H9 (cell line): ENCODE data around the gene CALN1. TPM values are rescaled to one million over a fixed set of nuclear protein-coding genes. Genes with fewer than 3 reads are reported as not detected.

ENCODE experiments used
- DNase-seq: peaks from one replicate; pipeline ENCODE4 v3.0.0-alpha.2; 2017
- H2AFZ ChIP-seq: one replicate; pipeline ENCODE4 v1.6.1; 2013; ENCODE audit warnings: mild to moderate bottlenecking, low read length, control low read depth, moderate library complexity
- H2AK5ac ChIP-seq: 2 replicates; pipeline ENCODE4 v1.6.1; 2013; ENCODE audit warnings: low read length, control low read depth, mixed read lengths; ENCODE audit not compliant: insufficient read length
- H2BK120ac ChIP-seq: one replicate; pipeline ENCODE4 v1.6.1; 2013; ENCODE audit warnings: low read depth, mild to moderate bottlenecking, low read length, control low read depth, inconsistent platforms; ENCODE audit not compliant: poor library complexity, severe bottlenecking
- H2BK12ac ChIP-seq: 2 replicates; pipeline ENCODE4 v1.6.1; 2013; ENCODE audit warnings: low read length, control low read depth, mixed read lengths, low read depth; ENCODE audit not compliant: insufficient read length
- H2BK15ac ChIP-seq: 2 replicates; pipeline ENCODE4 v1.6.1; 2013; ENCODE audit warnings: low read depth, low read length, control low read depth
- H2BK20ac ChIP-seq: one replicate; pipeline ENCODE4 v1.6.1; 2013; ENCODE audit warnings: low read depth, mild to moderate bottlenecking, low read length, control low read depth, inconsistent platforms; ENCODE audit not compliant: poor library complexity, severe bottlenecking
- H2BK5ac ChIP-seq: 2 replicates; pipeline ENCODE4 v1.6.1; 2013; ENCODE audit warnings: low read length, control low read depth, mixed read lengths; ENCODE audit not compliant: insufficient read length
- H3K14ac ChIP-seq: 2 replicates; pipeline ENCODE4 v1.6.1; 2013; ENCODE audit warnings: low read length, control low read depth; ENCODE audit not compliant: insufficient read depth
- H3K18ac ChIP-seq: 2 replicates; pipeline ENCODE4 v1.6.1; 2013; ENCODE audit warnings: low read depth, mild to moderate bottlenecking, mixed read lengths, low read length, control low read depth; ENCODE audit not compliant: insufficient read length
- H3K23ac ChIP-seq: 2 replicates; pipeline ENCODE4 v1.6.1; 2013; ENCODE audit warnings: low read length, control low read depth, mixed read lengths, low read depth; ENCODE audit not compliant: insufficient read length
- H3K23me2 ChIP-seq: 2 replicates; pipeline ENCODE4 v1.6.1; 2013; ENCODE audit warnings: low read depth, mild to moderate bottlenecking, mixed read lengths, low read length, control low read depth; ENCODE audit not compliant: insufficient read length, poor library complexity, severe bottlenecking
- H3K27ac ChIP-seq: 2 replicates; pipeline ENCODE4 v1.5.1; 2013; ENCODE audit warnings: low read length, control low read depth, mixed read lengths, low read depth; ENCODE audit not compliant: insufficient read length
- H3K27me3 ChIP-seq: 2 replicates; pipeline ENCODE4 v1.6.1; 2013; ENCODE audit warnings: low read length, control low read depth, inconsistent platforms; ENCODE audit not compliant: insufficient read depth
- H3K4ac ChIP-seq: 2 replicates; pipeline ENCODE4 v1.6.1; 2013; ENCODE audit warnings: low read depth, mild to moderate bottlenecking, control low read depth, inconsistent platforms, low read length, moderate library complexity
- H3K4me1 ChIP-seq: 2 replicates; pipeline ENCODE4 v1.6.1; 2013; ENCODE audit warnings: low read length, control low read depth, inconsistent platforms; ENCODE audit not compliant: insufficient read depth
- H3K4me2 ChIP-seq: 2 replicates; pipeline ENCODE4 v1.6.1; 2013; ENCODE audit warnings: low read length, control low read depth, mixed read lengths; ENCODE audit not compliant: insufficient read length, insufficient read depth
- H3K56ac ChIP-seq: 2 replicates; pipeline ENCODE4 v1.6.1; 2013; ENCODE audit warnings: low read depth, mild to moderate bottlenecking, mixed read lengths, low read length, control low read depth; ENCODE audit not compliant: insufficient read length
- H3K79me1 ChIP-seq: 2 replicates; pipeline ENCODE4 v1.6.1; 2013; ENCODE audit warnings: low read depth, mild to moderate bottlenecking, moderate library complexity, low read length, control low read depth, inconsistent platforms; ENCODE audit not compliant: insufficient read depth, poor library complexity, severe bottlenecking
- H3K79me2 ChIP-seq: 2 replicates; pipeline ENCODE4 v1.6.1; 2013; ENCODE audit warnings: low read length, control low read depth, inconsistent platforms; ENCODE audit not compliant: insufficient read depth
- H3K9ac ChIP-seq: 2 replicates; pipeline ENCODE4 v1.6.1; 2013; ENCODE audit warnings: low read length, control low read depth, mixed read lengths; ENCODE audit not compliant: insufficient read length; ENCODE audit errors: extremely low read depth
- H3K9me3 ChIP-seq: one replicate; pipeline ENCODE4 v1.6.1; 2013; ENCODE audit warnings: low read depth, low read length, inconsistent platforms; ENCODE audit not compliant: control insufficient read depth
- H3T11ph ChIP-seq: one replicate; pipeline ENCODE4 v1.6.1; 2013; ENCODE audit warnings: mild to moderate bottlenecking, low read length, control low read depth, inconsistent platforms
- H4K20me1 ChIP-seq: one replicate; pipeline ENCODE4 v1.6.1; 2013; ENCODE audit not compliant: control insufficient read depth, insufficient read length, insufficient read depth
- H4K5ac ChIP-seq: 2 replicates; pipeline ENCODE4 v1.6.1; 2013; ENCODE audit warnings: low read depth, mild to moderate bottlenecking, mixed read lengths, low read length, control low read depth; ENCODE audit not compliant: insufficient read length
- H4K8ac ChIP-seq: replicated peaks from 2 replicates; pipeline ENCODE4 v1.6.1; 2013; ENCODE audit warnings: low read length, control low read depth, mixed read lengths, low read depth; ENCODE audit not compliant: insufficient read length
- H4K91ac ChIP-seq: 2 replicates; pipeline ENCODE4 v1.6.1; 2013; ENCODE audit warnings: low read depth, mild to moderate bottlenecking, moderate library complexity, mixed read lengths, low read length, control low read depth; ENCODE audit not compliant: insufficient read length
- H3K27ac Mint-ChIP-seq, 3 experiments: 2 replicates in 2 of 3; 3 replicates in 1 of 3; pipeline ENCODE4 v1.8.0; 2020 to 2021; ENCODE audit warnings: mixed read lengths in 3 of 3, mild to moderate bottlenecking in 1 of 3, moderate library complexity in 1 of 3
- H3K27me3 Mint-ChIP-seq: 2 replicates; pipeline ENCODE4 v1.8.0; 2021; ENCODE audit warnings: low read depth, mild to moderate bottlenecking, moderate library complexity, mixed read lengths
- H3K36me3 Mint-ChIP-seq, 3 experiments: 2 replicates in 2 of 3; 3 replicates in 1 of 3; pipeline ENCODE4 v1.8.0; 2020 to 2021; ENCODE audit warnings: low read depth in 3 of 3, mixed read lengths in 3 of 3; ENCODE audit not compliant: insufficient read depth in 1 of 3
- H3K4me1 Mint-ChIP-seq, 2 experiments: 2 replicates each; pipeline ENCODE4 v1.8.0; 2020; ENCODE audit warnings: mixed read lengths in 2 of 2
- H3K4me3 Mint-ChIP-seq, 2 experiments: 2 replicates in 1 of 2; 3 replicates in 1 of 2; pipeline ENCODE4 v1.8.0; 2020 to 2021; ENCODE audit warnings: mild to moderate bottlenecking in 2 of 2, mixed read lengths in 2 of 2, moderate library complexity in 1 of 2
- H3K9me3 Mint-ChIP-seq, 2 experiments: 2 replicates in 1 of 2; 3 replicates in 1 of 2; pipeline ENCODE4 v1.8.0; 2020; ENCODE audit warnings: mild to moderate bottlenecking in 2 of 2, mixed read lengths in 2 of 2, moderate library complexity in 1 of 2
- WGBS: extraction: QIAGEN DNeasy Blood & Tissue Kit; methylation state at CpG from one replicate; pipeline ENCODE4 v1.1.7; 2013; ENCODE audit warnings: missing lambda C conversion rate, low lambda C conversion rate, mixed read lengths; ENCODE audit not compliant: insufficient read length; ENCODE audit errors: extremely low coverage; 5-methylcytosine and 5-hydroxymethylcytosine counted together
- total RNA-seq: library from RNA; stranded (reverse); gene quantifications from 2 replicates; pipeline ENCODE4 v1.2.1, GENCODE V29; 2021
- TF ChIP-seq, protein P1 (sequence below): fragments of 200-600 bp; sonication (generic); conservative IDR thresholded peaks from 3 replicates; pipeline ENCODE4 v1.8.0; 2021; ENCODE audit warnings: antibody characterized with exemption, mild to moderate bottlenecking

CALN1 gene
- total RNA-seq, 1 experiment from 2014 or later = 2.8 TPM

DNA sequence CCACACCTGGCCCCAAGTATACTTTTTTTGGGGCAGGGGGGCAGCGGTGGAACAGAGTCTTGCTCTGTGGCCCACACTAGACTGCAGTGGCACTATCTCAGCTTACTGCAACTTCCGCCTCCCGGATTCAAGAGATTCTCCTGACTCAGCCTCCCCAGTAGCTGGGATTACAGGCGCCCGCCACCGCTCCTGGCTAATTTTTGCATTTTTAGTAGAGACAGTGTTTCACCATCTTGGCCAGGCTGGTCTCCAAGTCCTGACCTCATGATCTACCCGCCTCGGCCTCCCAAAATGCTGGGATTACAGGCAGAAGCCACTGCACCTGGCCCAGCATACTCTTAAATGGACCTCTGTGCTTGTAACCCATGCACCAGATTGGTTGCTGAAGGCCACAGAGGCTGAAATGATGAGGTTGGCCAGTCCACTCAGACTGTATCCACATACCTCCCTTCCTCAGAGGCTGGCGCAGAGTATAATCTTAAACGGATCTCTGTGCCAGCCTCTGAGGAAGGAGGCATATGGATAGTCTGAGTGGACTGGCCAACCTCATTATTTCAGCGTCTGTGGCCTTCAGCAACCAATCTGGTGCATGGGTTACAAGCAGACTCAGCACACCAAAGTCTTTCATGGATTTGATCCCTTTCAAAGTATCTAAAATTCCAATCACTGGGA is 3.0 kb downstream of the CALN1 start:
- Histone ChIP-seq H4K20me1 (no peaks in the 10 kb centered on the region), H3K9me3 (no peaks in the 10 kb centered on the region), H2BK12ac (no peak overlapping the region), H4K8ac (no peak overlapping the region), H2BK5ac (no peak overlapping the region), H3K4me1 (no peaks in the 10 kb centered on the region), H3K14ac (no peak overlapping the region), H2BK20ac (no peak overlapping the region), H3K56ac (no peak overlapping the region), H3K23ac (no peak overlapping the region), H3K9ac (no peak overlapping the region), H2BK120ac (no peak overlapping the region), H3K18ac (no peak overlapping the region), H3K4me2 (no peak overlapping the region), H3K27ac (no peak overlapping the region), H3K79me1 (no peaks in the 10 kb centered on the region), H2BK15ac (no peak overlapping the region), H2AK5ac (no peak overlapping the region), H3K27me3 (no peaks in the 10 kb centered on the region), H3K4ac (no peak overlapping the region), H4K5ac (no peak overlapping the region), H2AFZ (no peak overlapping the region), H4K91ac (no peak overlapping the region), H3T11ph (no peak overlapping the region), H3K79me2 (no peaks in the 10 kb centered on the region; the same call in 1 of the 2 replicates), H3K23me2 (no peaks in the 10 kb centered on the region)
- Mint-ChIP-seq H3K4me3 (no peak overlapping the region), H3K36me3 (no peaks in the 10 kb centered on the region), H3K4me1 (no peaks in the 10 kb centered on the region), H3K27ac (no peak overlapping the region), H3K9me3 (no peaks in the 10 kb centered on the region; a peak in 1 of 5 replicates), H3K27me3 (peaks cover 1% of the 10 kb centered on the region; the same call in 1 of the 2 replicates)
- no peak for DNase-seq
- WGBS = no CpG with 5 or more reads among the region's 11 CpGs
- TF ChIP-seq, protein P1, sequence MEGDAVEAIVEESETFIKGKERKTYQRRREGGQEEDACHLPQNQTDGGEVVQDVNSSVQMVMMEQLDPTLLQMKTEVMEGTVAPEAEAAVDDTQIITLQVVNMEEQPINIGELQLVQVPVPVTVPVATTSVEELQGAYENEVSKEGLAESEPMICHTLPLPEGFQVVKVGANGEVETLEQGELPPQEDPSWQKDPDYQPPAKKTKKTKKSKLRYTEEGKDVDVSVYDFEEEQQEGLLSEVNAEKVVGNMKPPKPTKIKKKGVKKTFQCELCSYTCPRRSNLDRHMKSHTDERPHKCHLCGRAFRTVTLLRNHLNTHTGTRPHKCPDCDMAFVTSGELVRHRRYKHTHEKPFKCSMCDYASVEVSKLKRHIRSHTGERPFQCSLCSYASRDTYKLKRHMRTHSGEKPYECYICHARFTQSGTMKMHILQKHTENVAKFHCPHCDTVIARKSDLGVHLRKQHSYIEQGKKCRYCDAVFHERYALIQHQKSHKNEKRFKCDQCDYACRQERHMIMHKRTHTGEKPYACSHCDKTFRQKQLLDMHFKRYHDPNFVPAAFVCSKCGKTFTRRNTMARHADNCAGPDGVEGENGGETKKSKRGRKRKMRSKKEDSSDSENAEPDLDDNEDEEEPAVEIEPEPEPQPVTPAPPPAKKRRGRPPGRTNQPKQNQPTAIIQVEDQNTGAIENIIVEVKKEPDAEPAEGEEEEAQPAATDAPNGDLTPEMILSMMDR = no peak
